ENCODE data around the gene DAG1.

DNA sequence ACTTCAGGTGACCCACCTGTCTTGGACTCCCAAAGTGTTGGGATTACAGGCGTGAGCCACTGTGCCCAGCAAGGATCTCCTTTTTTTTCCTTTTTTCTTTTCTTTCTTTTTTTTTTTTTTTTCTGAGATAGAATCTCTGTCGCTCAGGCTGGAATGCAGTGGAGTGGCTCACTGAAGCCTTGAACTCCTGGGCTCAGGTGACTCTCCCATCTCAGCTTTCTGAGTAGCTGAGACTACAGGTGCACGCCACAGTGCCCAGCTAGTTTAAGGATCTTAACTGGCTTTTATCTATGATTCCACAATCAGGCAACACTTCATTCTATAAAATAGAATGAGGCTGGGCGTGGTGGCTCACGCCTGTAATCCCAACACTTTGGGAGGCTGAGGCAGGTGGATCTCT, 24.7 kb upstream of the DAG1 start:
- TF ChIP-seq POLR2A (IDR thresholded peaks at IDR 0.05), result no peak
- TF ChIP-seq, protein P1, sequence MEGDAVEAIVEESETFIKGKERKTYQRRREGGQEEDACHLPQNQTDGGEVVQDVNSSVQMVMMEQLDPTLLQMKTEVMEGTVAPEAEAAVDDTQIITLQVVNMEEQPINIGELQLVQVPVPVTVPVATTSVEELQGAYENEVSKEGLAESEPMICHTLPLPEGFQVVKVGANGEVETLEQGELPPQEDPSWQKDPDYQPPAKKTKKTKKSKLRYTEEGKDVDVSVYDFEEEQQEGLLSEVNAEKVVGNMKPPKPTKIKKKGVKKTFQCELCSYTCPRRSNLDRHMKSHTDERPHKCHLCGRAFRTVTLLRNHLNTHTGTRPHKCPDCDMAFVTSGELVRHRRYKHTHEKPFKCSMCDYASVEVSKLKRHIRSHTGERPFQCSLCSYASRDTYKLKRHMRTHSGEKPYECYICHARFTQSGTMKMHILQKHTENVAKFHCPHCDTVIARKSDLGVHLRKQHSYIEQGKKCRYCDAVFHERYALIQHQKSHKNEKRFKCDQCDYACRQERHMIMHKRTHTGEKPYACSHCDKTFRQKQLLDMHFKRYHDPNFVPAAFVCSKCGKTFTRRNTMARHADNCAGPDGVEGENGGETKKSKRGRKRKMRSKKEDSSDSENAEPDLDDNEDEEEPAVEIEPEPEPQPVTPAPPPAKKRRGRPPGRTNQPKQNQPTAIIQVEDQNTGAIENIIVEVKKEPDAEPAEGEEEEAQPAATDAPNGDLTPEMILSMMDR (IDR thresholded peaks at IDR 0.05), result no peak

Measured in body of pancreas (tissue), 4 donors.